RKO (cell line): ENCODE measurements around the gene EREG.

Experiments used
- DNase-seq: peaks from one replicate; pipeline ENCODE4 v3.0.0-alpha.2; 2016; ENCODE audit warnings: low spot score

Gene EREG

DNA sequence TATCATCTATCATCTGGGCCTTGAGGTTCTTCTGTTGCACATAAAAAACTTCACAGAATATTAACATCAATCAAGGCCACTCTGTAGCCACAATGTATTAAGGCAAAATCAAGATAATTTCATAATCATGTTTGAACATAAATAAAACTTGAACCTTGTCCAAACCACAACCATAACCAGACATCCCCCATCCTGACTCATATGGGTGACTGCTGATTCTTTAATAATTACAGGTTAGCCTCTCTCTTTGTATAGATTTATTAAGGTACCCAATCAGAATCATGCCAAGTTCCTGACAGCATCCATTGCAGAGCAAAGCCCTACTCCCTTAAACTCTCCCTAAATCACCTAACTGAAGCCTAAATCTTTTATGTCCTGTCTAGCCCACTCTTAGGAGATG is 63.3 kb downstream of the EREG start:
- no peak for DNase-seq

DNA sequence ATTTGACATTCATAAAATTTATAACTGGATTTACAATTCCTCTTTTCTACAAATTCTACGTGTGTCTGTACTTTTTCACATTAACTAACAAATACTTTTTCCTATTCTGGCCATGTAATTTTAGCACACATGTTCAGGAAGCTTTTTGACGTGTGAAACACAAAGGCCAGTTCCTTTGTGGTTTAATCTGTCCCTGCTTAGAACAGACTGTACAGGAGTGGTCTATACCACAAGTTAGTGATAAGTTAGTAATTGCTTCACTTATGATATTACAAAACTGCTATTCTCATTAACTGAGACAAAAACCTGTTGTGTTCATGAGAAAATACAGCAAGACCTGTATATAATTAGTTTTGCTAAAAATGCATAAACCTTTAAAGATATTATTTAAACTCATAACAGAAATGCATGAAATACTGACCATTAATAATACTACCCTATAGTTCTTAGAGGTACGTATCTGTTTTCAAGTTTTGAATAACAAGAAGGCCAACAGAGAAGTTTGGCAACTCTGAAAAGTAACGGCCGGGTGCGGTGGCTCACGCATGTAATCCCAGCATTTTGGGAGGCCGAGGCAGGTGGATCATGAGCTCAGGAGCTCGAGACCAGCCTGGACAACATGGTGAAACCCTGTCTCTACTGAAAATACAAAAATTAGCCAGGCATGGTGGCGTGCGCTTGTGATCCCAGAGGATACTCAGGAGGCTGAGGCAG is 66.3 kb downstream of the EREG start:
- no peak for DNase-seq

- no peak for DNase-seq
Observed at GRCh38 chr4:74433043-74433442, 68.1 kb downstream of the EREG start.

DNA sequence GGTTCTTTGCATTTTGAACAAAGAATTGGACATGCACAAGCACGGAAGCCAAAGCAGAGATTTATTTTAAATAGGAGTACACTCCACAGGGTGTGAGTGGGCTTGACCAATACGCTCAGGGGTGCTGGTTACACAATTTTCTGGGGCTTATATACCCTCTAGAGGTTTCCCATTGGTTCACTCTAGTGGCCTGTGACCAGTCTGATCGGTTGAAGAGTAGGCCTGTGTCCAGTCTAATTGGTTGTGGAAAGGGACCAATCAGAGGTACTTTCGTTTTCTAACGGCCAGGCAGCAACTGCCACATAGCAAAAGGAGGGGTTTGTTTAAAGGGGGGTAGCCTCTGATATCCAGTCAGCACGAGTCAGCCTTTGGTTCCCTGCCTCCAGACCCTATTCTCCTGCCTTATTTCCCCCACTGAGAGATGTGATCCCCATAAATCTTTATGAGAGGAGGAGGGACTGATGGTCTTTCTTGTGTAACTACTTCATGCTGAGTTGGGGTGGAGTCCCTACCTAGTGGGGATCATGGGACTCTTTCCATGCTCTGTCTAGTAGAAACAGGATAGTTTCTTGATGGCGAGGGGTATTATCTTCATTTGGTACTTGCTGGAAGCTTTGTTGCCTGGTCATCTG is 68.7 kb downstream of the EREG start:
- no peak for DNase-seq

DNA sequence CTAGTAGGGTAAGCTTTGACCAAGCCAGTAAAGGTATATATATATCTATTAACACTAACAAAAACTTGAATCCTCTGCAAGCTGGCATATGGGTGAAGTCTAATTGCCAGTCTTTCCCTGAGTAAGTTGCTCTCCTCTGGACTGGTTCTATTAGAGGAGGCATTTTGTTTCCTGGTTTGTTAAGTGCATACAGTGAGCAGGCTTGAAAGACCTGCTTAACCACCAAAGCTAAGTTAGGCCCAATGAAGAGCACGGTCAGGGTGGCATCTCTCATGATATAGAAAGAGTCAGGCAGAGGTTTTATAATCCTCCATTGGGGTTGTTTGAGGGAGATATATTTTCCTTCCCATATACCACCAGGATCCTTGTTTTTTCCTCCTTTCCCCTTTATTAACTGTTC is 70.4 kb downstream of the EREG start:
- no peak for DNase-seq

DNA sequence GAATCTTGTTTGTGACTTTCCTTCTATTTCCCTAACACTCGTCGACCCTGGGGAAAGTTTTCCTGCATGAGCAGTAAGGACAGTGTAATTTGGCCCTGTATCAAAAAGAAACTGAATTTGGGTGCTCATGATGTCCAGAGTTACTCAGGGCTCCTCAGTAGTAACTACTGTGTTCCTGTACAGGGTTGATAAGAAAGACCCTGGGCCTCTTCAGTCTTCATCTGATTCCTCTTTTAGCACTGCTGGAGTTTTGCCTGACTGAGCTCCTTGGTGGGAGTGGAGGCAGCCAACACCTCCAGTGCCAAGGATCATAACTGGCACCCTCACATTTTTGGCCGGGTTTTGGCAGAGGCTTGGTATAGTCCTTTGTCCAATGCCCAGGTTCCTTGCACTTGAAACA is 72.9 kb downstream of the EREG start:
- no peak for DNase-seq
